Esophagus squamous epithelium (tissue), 5 donors: ENCODE data around the gene CEP20. TPM values are rescaled to one million over a fixed set of nuclear protein-coding genes. Genes with fewer than 3 reads are reported as not detected.

Experiments
- DNase-seq: peaks from one replicate; lab custom pipeline; 2025; lab: John Stamatoyannopoulos, UW
- H3K27ac ChIP-seq, 4 donors: fragments of 200-600 bp; sonication (generic); one replicate each; pipeline ENCODE4 v1.5.1; 2016 to 2019; ENCODE audit warnings: mild to moderate bottlenecking in 1 of 4
- H3K27me3 ChIP-seq, 4 donors: fragments of 200-600 bp; sonication (generic); 1 replicate in 3 of 4; 2 replicates in 1 of 4; pipeline versions ENCODE4 v1.5.1 to v1.6.0; 2017 to 2021; ENCODE audit warnings: antibody characterized with exemption in 1 of 4
- H3K36me3 ChIP-seq, 3 donors: fragments of 200-600 bp; sonication (generic); one replicate each; pipeline ENCODE4 v1.5.1; 2016 to 2019
- H3K4me1 ChIP-seq, 3 donors: fragments of 200-600 bp; sonication (generic); one replicate each; pipeline ENCODE4 v1.5.1; 2017 to 2019
- H3K4me3 ChIP-seq, 4 donors: fragments of 200-600 bp; sonication (generic); 1 replicate in 3 of 4; 2 replicates in 1 of 4; pipeline ENCODE4 v1.5.1; 2016 to 2019; ENCODE audit warnings: mild to moderate bottlenecking in 2 of 4, moderate library complexity in 1 of 4
- H3K9me3 ChIP-seq, 3 donors: fragments of 200-600 bp; sonication (generic); one replicate each; pipeline ENCODE4 v1.5.1; 2016 to 2019
- CTCF ChIP-seq, 6 experiments: fragments of 450-650 bp in 4 of 6; fragments of 200-600 bp in 2 of 6; sonication (generic) in 2 of 6; IDR thresholded peaks; one replicate each; pipeline ENCODE4 v1.5.1; 2016 to 2019; ENCODE audit warnings: antibody characterized with exemption in 6 of 6, mild to moderate bottlenecking in 4 of 6, moderate library complexity in 4 of 6
- POLR2A ChIP-seq, 4 donors: fragments of 450-650 bp; IDR thresholded peaks; one replicate each; pipeline ENCODE4 v1.6.1; 2017; ENCODE audit warnings: antibody characterized with exemption in 4 of 4, mild to moderate bottlenecking in 4 of 4, moderate library complexity in 3 of 4
- WGBS, 2 donors: methylation state at CpG; one replicate each; pipeline ENCODE4 v1.1.5; 2018; 5-methylcytosine and 5-hydroxymethylcytosine counted together
- intact Hi-C: fragments of 100-400 bp; cut with DNase I; formaldehyde crosslinking; loops from one replicate; pipeline ENCODE4 v1.15.0; 2022
- total RNA-seq, 4 donors: library from RNA; depleted of rRNA; stranded (reverse); fragments of >200 nt; gene quantifications; one replicate each; pipeline ENCODE4 v1.1.0, GENCODE V29; 2016
- donor health status: DM: yes; HTN: yes; CAD: no.

The CEP20 gene
- total RNA-seq, 4 donors from 2014 or later, result 36.1 to 74.3 (median 42.5) TPM

GRCh38 chr16:15880434-15881308, 7.7 kb downstream of the CEP20 start:
- no peaks in the 10 kb centered on the region for H3K27me3 ChIP-seq
- H3K9me3 ChIP-seq, result no peaks in the 10 kb centered on the region
- H3K36me3 ChIP-seq, result peaks cover 6 to 66% (median 17%) of the 10 kb centered on the region in 3 donors
- H3K4me3 ChIP-seq, result no peak overlapping the region
- peak overlapping the region; percentile 32 to 87 (median 62) for H3K27ac ChIP-seq
- WGBS, 2 donors, result 82 to 89% methylated on average over 5 of the region's 5 CpGs
- intact Hi-C loops, result loop anchor here (10.0 kb wide), 1 partner anchor 64 kb away; the partner anchor contains the start of gene ABCC1
- no peak for DNase-seq
- TF ChIP-seq CTCF (IDR thresholded peaks at IDR 0.05), result no peak
- no peak for TF ChIP-seq POLR2A (IDR thresholded peaks at IDR 0.05)
- H3K4me1 ChIP-seq, result peaks cover 0 to 65% (median 11%) of the 10 kb centered on the region in 3 donors

GRCh38 chr16:15879255-15879811, 9.1 kb downstream of the CEP20 start:
- H3K36me3 ChIP-seq, result peaks cover 6 to 70% (median 17%) of the 10 kb centered on the region in 3 donors

GRCh38 chr16:15876503-15876902, 11.9 kb downstream of the CEP20 start:
- Histone ChIP-seq H3K4me3 (no peak overlapping the region), H3K9me3 (no peaks in the 10 kb centered on the region), H3K4me1 (peaks cover 0 to 53% (median 18%) of the 10 kb centered on the region in 3 donors), H3K27me3 (no peaks in the 10 kb centered on the region), H3K27ac (peak overlapping the region in 3 of 4 donors; percentile 15 to 71 (median 55)), H3K36me3 (peaks cover 0 to 64% (median 3%) of the 10 kb centered on the region in 3 donors)
- intact Hi-C loops, result no loop called here
- DNase-seq, result no peak
- no peak for TF ChIP-seq CTCF (IDR thresholded peaks at IDR 0.05)
- TF ChIP-seq POLR2A (IDR thresholded peaks at IDR 0.05), result no peak
- 53 to 73% methylated on average over 5 of the region's 5 CpGs for WGBS, 2 donors

More at GRCh38 chr16:15879255-15879811, 9.1 kb downstream of the CEP20 start:
- 30 to 37% methylated on average over 2 of the region's 2 CpGs for WGBS, 2 donors
- peaks cover 0 to 64% (median 18%) of the 10 kb centered on the region in 3 donors for H3K4me1 ChIP-seq
- H3K9me3 ChIP-seq, result no peaks in the 10 kb centered on the region
- intact Hi-C loops, result no loop called here
- H3K27me3 ChIP-seq, result no peaks in the 10 kb centered on the region
- DNase-seq, result no peak
- H3K27ac ChIP-seq, result peak overlapping the region; percentile 66 to 87 (median 84)
- H3K4me3 ChIP-seq, result no peak overlapping the region
- TF ChIP-seq CTCF (IDR thresholded peaks at IDR 0.05) (no peak), POLR2A (IDR thresholded peaks at IDR 0.05) (no peak)

- no peak for DNase-seq
- no peaks in the 10 kb centered on the region for H3K27me3 ChIP-seq
- WGBS, 2 donors, result 24 to 39% methylated on average over 7 of the region's 7 CpGs
- peak overlapping the region; percentile 45 to 71 (median 59) for H3K27ac ChIP-seq
- intact Hi-C loops, result loop anchor here (5.0 kb wide), 1 partner anchor 252 kb away; no protein-coding TSS in a partner anchor
- no peak overlapping the region for H3K4me3 ChIP-seq
- H3K4me1 ChIP-seq, result peaks cover 0 to 38% (median 12%) of the 10 kb centered on the region in 3 donors
- TF ChIP-seq POLR2A (IDR thresholded peaks at IDR 0.05) (no peak), CTCF (IDR thresholded peaks at IDR 0.05) (peak; percentile 39 to 75 (median 65))
- no peaks in the 10 kb centered on the region for H3K9me3 ChIP-seq
- H3K36me3 ChIP-seq, result peaks cover 0 to 65% (median 3%) of the 10 kb centered on the region in 3 donors
These were observed 13.6 kb downstream of the CEP20 start for GRCh38 chr16:15874745-15875314.
